NCI-H146 treated with DMSO at 0.1 percent for 48 hours (cell line): ENCODE data around the gene CHD1L.
A peak's percentile ranks its signal among the peaks of the same experiment; 100 is the strongest.
"Not testable (repeated sequence)": the region's sequence is repeated elsewhere in the genome, so short reads cannot be mapped to it uniquely, and the experiment has no call there.

Experiments used
- DNase-seq: peaks from one replicate; lab custom pipeline; 2025; ENCODE audit not compliant: unreplicated experiment; lab: John Stamatoyannopoulos, UW

The CHD1L gene

GRCh38 chr1:147264158-147264768 is 21.8 kb downstream of the CHD1L start:
- DNase-seq: no peak

GRCh38 chr1:147266381-147266780 is 23.9 kb downstream of the CHD1L start:
- DNase-seq: no peak

- DNase-seq: no peak
These were observed 25.2 kb downstream of the CHD1L start for GRCh38 chr1:147267711-147268110.

DNA sequence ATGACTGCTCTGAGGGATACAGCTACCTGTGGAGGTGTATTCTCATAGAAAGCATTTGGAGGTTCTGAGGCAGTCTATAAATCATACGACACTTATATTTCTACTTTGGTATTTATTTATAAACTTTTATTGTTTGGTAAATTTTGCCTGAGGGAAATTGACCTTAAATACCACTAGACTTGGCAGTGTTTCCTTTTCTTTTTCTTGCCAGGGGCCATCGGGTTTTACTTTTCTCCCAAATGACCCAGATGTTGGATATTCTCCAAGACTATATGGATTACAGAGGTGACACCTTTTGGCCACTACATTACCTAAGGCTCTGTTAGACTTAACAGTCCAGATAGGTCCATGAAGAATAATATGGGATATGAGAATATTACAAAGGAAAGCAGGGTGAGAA is 28.2 kb downstream of the CHD1L start:
- no peak for DNase-seq

DNA sequence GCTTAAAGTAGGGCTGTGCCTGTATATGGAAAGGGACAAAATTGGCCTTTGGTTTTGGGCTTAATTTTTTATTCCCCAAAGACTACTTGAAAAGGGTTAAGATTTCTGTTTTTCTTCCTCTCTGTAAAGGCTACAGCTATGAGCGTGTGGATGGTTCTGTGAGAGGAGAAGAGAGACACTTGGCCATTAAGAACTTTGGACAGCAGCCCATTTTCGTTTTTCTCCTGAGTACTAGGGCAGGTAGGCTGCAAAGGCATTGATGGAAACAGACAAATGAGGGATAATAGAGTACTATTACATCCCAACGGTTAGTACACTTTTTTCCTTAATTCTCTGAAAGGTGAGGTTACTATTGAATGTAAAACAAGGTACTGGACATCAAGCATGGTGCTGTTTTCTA is 29.6 kb downstream of the CHD1L start:
- DNase-seq: no peak

DNA sequence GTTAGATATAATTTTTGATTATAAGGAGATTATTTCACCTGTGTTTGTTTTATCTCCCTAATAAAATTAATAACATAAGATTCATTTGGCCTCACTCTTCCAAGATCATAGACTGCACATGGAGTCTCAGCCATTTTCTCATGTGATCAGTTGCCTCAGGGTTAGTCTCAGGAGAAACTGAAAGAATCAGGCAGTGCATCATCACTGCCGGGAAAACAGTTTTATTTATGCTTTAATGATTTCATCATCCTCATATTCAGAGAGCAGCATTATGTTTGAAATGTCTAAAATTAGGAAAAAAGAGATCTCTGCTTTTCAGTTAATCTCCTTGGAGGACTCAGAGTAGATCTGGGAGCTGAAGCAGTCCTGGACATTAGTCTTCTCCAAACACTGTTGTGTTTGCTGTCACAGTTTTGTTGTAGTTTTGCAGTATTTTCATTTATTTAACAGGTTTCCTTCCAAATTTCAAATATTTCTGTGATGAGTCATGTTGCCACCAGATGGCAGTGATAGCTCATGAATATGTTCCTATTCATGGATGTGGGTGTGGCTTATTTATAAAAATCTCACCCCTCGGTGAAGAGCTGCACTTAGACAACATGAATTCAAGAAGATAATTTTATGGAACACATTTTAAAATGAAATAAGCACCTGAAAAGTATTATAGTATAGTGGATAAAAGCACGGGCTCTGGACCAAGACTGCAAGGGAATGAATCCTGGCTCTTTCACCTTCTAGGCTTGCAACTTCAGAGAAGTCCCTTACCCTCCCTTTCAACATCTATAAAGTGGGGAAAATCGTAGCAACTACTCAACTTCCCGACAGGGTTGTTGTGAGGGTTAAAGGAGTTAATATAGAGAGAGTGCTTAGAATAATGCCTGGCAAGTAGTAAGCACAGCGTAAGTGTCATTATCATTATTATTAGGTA is 31.2 kb downstream of the CHD1L start:
- DNase-seq: peak; percentile 30

- DNase-seq: no peak
These were observed 39.5 kb downstream of the CHD1L start for GRCh38 chr1:147281950-147282349.

- peak; percentile 19 for DNase-seq
These were observed 40.5 kb downstream of the CHD1L start for GRCh38 chr1:147283011-147283410.

- DNase-seq: no peak
These were observed 44.8 kb downstream of the CHD1L start for GRCh38 chr1:147287133-147287865.

DNA sequence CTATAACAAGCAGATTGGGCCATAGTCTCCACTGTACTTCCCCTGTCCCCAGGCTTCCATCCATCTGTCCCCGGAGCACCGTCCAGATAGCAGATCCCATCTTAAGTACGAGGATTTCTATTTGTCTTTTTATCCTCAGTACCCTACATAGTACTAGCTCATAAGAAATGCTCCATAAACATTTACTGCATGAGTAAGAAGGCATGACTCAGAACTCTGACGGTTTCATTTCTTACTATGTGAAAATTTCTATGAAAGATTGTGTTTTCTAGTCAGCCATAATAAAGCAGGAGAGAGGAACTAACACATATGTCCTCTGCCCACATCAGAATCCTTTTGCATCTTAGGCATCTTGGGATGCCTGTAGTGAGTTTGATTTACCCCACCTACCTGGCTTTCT is 49.5 kb downstream of the CHD1L start:
- no peak for DNase-seq

DNA sequence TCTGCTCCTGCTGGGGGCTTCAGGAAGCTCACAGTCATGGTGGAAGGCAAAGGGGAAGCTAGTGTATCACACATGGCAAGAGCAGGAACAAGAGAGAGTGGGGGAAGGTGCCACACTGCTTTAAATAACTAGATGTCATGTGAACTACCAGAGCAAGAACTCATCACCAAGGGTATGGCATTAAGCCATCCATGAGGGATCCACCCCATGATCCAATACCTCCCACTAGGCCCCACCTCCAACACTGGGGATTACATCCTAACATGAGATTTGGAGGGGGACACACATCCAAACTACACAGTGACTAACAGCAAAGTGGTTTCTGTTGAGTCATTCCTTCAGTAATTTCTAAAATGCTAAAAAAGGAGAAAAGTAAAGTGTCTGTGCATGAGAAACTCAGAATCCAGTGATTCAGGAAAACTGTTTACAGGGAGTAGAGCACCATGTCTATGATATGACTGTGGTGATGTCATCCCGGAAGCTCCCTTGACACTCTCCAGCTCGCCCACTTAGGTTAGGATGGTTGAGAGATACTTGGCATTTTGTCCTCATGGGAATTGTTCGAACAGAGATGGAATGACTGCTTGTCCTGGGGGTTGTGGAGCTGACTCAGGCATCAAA is 50.3 kb downstream of the CHD1L start:
- DNase-seq: no peak

DNA sequence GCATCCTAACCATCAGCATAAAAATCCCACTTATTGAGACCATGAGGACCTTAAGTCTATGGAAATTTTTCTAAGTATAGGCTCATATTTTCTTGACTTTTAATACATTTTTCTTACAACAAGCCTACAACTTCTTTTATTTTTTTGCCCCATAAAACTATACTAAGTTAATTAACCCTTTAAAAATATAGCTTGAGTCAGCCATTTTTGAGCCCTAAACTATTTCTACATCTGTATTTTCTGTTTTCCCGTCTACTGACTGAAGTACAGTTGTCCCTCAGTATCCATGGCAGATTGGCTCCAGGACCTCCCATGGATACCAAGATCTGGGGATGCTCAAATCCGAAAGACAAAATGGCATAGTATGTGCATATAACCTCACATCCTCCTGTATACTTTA is 55.0 kb downstream of the CHD1L start:
- DNase-seq: no peak

- not testable (repeated sequence) for DNase-seq
These were observed 63.3 kb downstream of the CHD1L start for GRCh38 chr1:147305803-147306202.

- no peak for DNase-seq
These were observed 74.5 kb downstream of the CHD1L start for GRCh38 chr1:147316968-147317367.

GRCh38 chr1:147326933-147327687 is 84.6 kb downstream of the CHD1L start:
- DNase-seq: not testable (repeated sequence)

DNA sequence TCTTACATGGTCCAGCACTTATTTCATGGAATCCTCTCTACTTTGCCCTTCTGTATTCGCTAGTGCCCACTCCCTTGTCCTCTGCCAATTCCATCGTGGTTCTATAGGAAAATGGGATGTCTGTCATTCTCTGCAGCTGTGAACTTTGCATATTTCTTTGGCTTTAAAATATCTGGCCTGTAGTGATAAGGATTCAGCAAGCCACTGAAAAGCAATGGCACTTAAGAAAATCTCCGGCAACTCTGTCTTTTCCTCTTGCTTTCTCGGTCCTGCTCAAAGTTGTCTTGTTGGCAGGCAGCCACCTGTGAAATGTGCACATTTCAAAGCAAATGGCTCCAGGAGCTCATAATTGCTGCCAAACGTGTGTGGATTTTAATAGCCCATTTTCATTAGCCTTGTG is 91.8 kb downstream of the CHD1L start:
- DNase-seq: no peak

GRCh38 chr1:147336291-147336690 is 93.8 kb downstream of the CHD1L start:
- no peak for DNase-seq

DNA sequence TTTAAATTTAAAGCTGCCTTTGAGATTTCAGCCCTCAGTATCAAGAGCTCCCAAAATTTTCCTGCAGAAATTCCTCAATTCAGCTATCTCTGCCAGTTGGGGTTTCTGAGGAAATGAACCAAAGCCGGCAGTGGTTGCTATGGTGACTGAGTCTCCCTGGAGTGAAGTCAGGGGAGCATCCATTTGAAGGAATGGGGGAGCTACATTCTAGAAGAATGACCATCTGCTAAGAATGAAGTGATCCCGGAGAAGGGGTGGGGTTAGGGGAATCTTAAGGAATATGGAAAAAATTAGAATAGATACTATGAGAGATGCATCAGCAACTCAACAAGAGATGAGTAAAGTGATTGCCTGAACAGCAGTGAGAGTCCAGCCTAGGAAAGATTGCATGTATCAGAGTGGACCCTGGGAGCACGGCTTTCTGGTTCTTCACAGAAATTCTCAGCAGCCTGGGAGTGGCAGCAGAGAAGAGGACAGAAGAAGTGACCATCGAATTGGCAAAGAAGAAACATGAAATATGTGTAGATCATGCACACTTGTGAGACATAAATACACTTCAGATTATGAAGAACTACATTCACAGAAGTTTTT is 94.7 kb downstream of the CHD1L start:
- no peak for DNase-seq

DNA sequence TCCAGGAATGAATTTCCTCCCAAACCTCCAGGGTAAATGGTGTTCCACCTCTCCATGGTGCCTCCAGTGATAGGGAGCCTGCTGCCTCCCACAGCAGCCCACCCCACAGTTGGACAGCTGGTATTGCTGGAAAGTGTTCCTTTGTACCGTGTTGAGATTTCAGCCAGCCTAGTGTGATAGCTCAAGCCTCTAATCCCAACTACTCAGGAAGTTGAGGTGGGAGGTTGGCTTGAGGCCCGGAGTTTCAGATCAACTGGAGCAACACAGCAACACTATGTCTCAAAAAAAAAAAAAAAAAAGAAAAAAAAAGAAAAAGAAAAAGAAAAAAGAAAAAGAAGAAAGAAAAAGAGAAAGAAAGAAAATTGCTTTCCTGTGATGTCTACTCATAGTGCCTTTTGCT is 96.1 kb downstream of the CHD1L start:
- DNase-seq: no peak

GRCh38 chr1:147341246-147341645 is 98.8 kb downstream of the CHD1L start:
- no peak for DNase-seq
